Ureter (tissue), 1 donor: ENCODE results near the gene UBA3. TPM values are rescaled to one million over a fixed set of nuclear protein-coding genes. Genes with fewer than 3 reads are reported as not detected.

Experiments used
- DNase-seq: peaks from one replicate; pipeline ENCODE4 v3.0.0-alpha.2; 2020; ENCODE audit warnings: low spot score
- total RNA-seq: library from RNA; stranded (reverse); gene quantifications from one replicate; pipeline ENCODE4 v1.2.4, GENCODE V29; 2023
- donor health status: DM: yes; HTN: yes; CAD: no.

UBA3 gene
- total RNA-seq, 1 donor from 2014 or later, result 72.4 TPM

DNA sequence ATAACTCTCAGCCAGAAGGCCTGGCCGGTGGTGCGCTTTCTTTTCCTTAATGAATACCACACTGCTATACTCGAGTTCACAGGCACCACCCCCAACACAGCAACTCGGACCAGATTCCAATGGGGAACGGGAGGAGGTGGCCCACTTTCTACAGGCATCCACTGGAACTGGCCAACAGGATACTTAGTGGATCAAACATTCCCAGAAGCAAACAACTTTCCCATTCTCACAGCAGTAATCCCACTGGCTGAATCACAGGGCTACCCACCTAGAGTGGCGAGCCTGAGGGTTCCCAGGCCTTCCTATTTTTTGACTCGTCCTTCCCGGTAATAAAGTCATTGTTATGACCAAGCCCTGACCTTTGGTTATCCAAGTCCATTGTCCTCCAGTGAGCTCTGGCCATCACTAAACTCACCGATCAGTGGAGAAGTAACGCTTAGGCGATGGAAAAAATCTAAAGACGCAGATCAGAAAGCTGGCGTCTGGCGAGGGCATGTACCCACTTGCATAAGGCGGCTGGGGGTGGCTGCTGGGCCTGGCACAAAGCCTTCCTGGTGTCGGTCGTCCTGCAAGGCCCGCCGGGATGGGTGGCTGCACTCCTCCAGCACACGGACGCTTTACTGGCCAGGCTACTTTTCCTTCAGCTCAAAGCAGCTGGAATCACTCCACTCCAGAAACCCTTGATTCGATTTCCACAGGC is 67.9 kb downstream of the UBA3 start:
- peak; percentile 81 for DNase-seq

GRCh38 chr3:69011096-69011730 is 69.0 kb downstream of the UBA3 start:
- no peak for DNase-seq

GRCh38 chr3:69009559-69010410 is 70.4 kb downstream of the UBA3 start:
- DNase-seq, result no peak

GRCh38 chr3:69008980-69009379 is 71.2 kb downstream of the UBA3 start:
- no peak for DNase-seq

DNA sequence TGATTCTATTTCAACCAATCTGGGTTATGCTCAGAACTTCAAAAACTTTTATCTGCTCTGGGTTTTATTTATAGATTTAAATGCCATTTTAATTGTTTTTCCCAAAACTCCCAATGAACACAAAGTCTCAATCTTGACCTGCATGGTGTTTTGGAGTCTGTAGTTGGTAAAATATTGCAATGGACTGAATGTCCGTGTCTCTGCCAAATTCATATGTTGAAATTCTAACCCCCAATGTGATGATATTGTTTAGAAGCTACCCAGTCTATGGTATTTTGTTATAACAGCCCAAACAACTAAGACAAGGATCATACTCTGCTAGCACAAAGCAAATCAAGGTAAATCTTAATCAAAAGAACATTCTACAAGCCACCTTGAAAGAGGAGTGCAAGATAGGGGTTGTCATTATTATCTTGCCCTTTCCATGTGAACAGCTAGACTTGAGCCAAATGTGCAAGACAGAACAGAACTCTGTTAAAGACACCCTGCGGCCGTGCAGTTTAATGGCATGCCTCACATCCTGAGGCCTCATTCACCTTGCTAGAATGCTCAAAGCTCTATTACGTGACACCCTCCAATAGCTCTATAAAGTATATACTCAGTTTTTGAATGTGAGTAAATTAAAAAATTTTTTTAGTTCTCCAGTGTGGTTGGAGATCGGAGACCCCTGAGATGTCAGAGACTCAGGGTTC is 74.2 kb downstream of the UBA3 start:
- DNase-seq, result no peak

GRCh38 chr3:69005071-69005790 is 74.9 kb downstream of the UBA3 start:
- DNase-seq, result no peak

Other genes starting within 250 kb of the UBA3 start
- not detected for gene TAFA4, start 147.8 kb downstream of the UBA3 start, total RNA-seq
- gene EOGT, start 66.7 kb downstream of the UBA3 start, total RNA-seq, result 81.0 TPM
- 39.1 TPM for gene TMF1, start 28.0 kb downstream of the UBA3 start, total RNA-seq
- 106 TPM for gene ARL6IP5, start 4.6 kb upstream of the UBA3 start, total RNA-seq
- gene LMOD3, start 42.2 kb upstream of the UBA3 start, total RNA-seq, result 0.13 TPM